Heart right ventricle (tissue), 16 donors: Measurements from ENCODE around the gene OPTN. TPM values are rescaled to one million over a fixed set of nuclear protein-coding genes. Genes with fewer than 3 reads are reported as not detected.
"Not testable (repeated sequence)": the region's sequence is repeated elsewhere in the genome, so short reads cannot be mapped to it uniquely, and the experiment has no call there.

Experiments
- ATAC-seq, 8 donors: fragments of 200-7000 bp; cut with Tn5 transposase; one replicate each; pipeline ENCODE4 v1.9.1; 2020; ENCODE audit warnings: mild to moderate bottlenecking in 8 of 8, moderate library complexity in 8 of 8, moderate number of reproducible peaks in 1 of 8
- DNase-seq, 2 donors: peaks; one replicate each; pipeline ENCODE4 v3.0.0-alpha.2; 2020
- H3K27ac ChIP-seq, 10 donors: fragments of 200-600 bp; sonication (generic) in 2 of 10; one replicate each; pipeline versions ENCODE4 v1.5.0 to v1.8.0; 2020 to 2022; ENCODE audit warnings: mild to moderate bottlenecking in 3 of 10
- H3K27me3 ChIP-seq, 7 donors: fragments of 200-600 bp; one replicate each; pipeline ENCODE4 v1.8.0; 2021 to 2022; ENCODE audit warnings: mild to moderate bottlenecking in 2 of 7
- H3K36me3 ChIP-seq, 9 donors: fragments of 200-600 bp; sonication (generic) in 1 of 9; one replicate each; pipeline versions ENCODE4 v1.5.0 to v1.8.0; 2020 to 2022; ENCODE audit warnings: mild to moderate bottlenecking in 2 of 9
- H3K4me1 ChIP-seq, 9 donors: fragments of 200-600 bp; sonication (generic) in 1 of 9; one replicate each; pipeline versions ENCODE4 v1.5.0 to v1.8.0; 2020 to 2022; ENCODE audit warnings: mild to moderate bottlenecking in 4 of 9
- H3K4me3 ChIP-seq, 10 donors: fragments of 200-600 bp; sonication (generic) in 2 of 10; one replicate each; pipeline versions ENCODE4 v1.5.0 to v1.8.0; 2020 to 2022; ENCODE audit warnings: mild to moderate bottlenecking in 7 of 10, moderate library complexity in 2 of 10
- H3K9me3 ChIP-seq, 11 donors: fragments of 200-600 bp in 10 of 11; sonication (generic) in 2 of 11; one replicate each; pipeline versions ENCODE4 v1.5.0 to v1.8.0; 2013 to 2022; ENCODE audit warnings: mild to moderate bottlenecking in 2 of 11, control low read depth in 1 of 11, moderate library complexity in 1 of 11
- CTCF ChIP-seq, 9 donors: fragments of 200-600 bp; sonication (generic) in 2 of 9; IDR thresholded peaks; one replicate each; pipeline versions ENCODE4 v1.5.0 to v1.8.0; 2021 to 2022; ENCODE audit warnings: antibody characterized with exemption in 9 of 9, mild to moderate bottlenecking in 5 of 9, moderate library complexity in 1 of 9
- WGBS, 2 donors: extraction: QIAGEN DNeasy Blood & Tissue Kit; methylation state at CpG; one replicate each; pipeline ENCODE4 v1.1.7; 2013; ENCODE audit warnings: inconsistent platforms in 1 of 2; 5-methylcytosine and 5-hydroxymethylcytosine counted together
- intact Hi-C, 10 donors: fragments of 100-400 bp; cut with DNase I; formaldehyde crosslinking; loops; one replicate each; pipeline versions ENCODE4 v1.11.1 to v1.14.2; 2022
- polyA plus RNA-seq, 2 donors: library from polyadenylated mRNA; stranded (reverse); fragments of 200-250 nt; gene quantifications; one replicate each; pipeline ENCODE4 v1.2.3, GENCODE V29; 2013
- total RNA-seq, 10 donors: library from RNA; stranded (reverse); fragmentation: NEBNext Ultra II Directional in 3 of 10; extraction: Animal tissue kit (Norgen Biotek cat#: 25700) in 3 of 10; gene quantifications; one replicate each; pipeline versions ENCODE4 v1.2.1 to v1.2.4, GENCODE V29; 2021 to 2023
- donor health status: Arrhythmogenic right ventricular cardiomyopathy.
- donor health status: ischemic (EF 13 %, LVEDD 7.1; RV severe dilation, severe dysfunction).
- donor health status: healthy with polysubstance abuse.
- donor health status: DM: no; HTN: yes; CAD: no.
- donor health status: DM: no; HTN: no; CAD: no.
- donor health status: ischemic (EF 25% LVEDD 6.9; RV normal size, moderate dysfunction).
- donor health status: ischemic (EF 25% LVEDD 5.7; RV mildly dilated, moderate dysfunction).
- donor health status: healthy.
- donor health status: DM: yes; HTN: yes; CAD: no.
- donor health status: Ischemic cardiomyopathy.
- donor health status: ischemic (EF 35%, LVEDD 5.7; RV mildly dilated, moderate dysfunction).
- donor health status: nonischemic (EF 11% LVEDD 7.7; RV severe dilation, severe dysfunction).
- donor health status: DM: yes; HTN: yes; CAD: no.
- donor health status: PGD.
- donor health status: ischemic (EF 29% LVEDD 5.4; RV normal size, mild dysfunction).
- donor health status: nonischemic (EF 23%, LVEDD 6.1; RV moderate dilation, normal function).

OPTN gene
- total and polyA plus RNA-seq, 12 donors, result 59.0 to 218 (median 125) TPM

- Histone ChIP-seq H3K36me3 (no peaks in the 10 kb centered on the region), H3K27ac (no peak overlapping the region), H3K4me1 (peaks cover 0 to 5% (median 0%) of the 10 kb centered on the region in 9 donors), H3K27me3 (peaks cover 0 to 19% (median 11%) of the 10 kb centered on the region in 7 donors), H3K4me3 (no peak overlapping the region), H3K9me3 (peaks cover 0 to 22% (median 8%) of the 10 kb centered on the region in 11 donors)
- peak; percentile 46 to 91 (median 86) for TF ChIP-seq CTCF (IDR thresholded peaks at IDR 0.05)
- ATAC-seq, result peak in 6 of 8 donors; percentile 49 to 85 (median 77)
- peak; percentile 52 to 63 for DNase-seq
- WGBS, 2 donors, result 25 to 27% methylated on average over 18 of the region's 18 CpGs
- intact Hi-C loops, result loop anchor here in 8 of 10 donors (5.0 to 10.0 kb wide), 9 partner anchors 170 to 813 kb away; no protein-coding TSS in a partner anchor
Measured at GRCh38 chr10:13074563-13075451, 25.2 kb upstream of the OPTN start.

GRCh38 chr10:13078912-13079775, 20.8 kb upstream of the OPTN start:
- Histone ChIP-seq H3K27me3 (peaks cover 0 to 15% (median 11%) of the 10 kb centered on the region in 7 donors), H3K36me3 (no peaks in the 10 kb centered on the region), H3K9me3 (peaks cover 0 to 65% (median 31%) of the 10 kb centered on the region in 11 donors), H3K27ac (no peak overlapping the region), H3K4me3 (no peak overlapping the region), H3K4me1 (peaks cover 0 to 5% (median 0%) of the 10 kb centered on the region in 9 donors)
- no peak for TF ChIP-seq CTCF (IDR thresholded peaks at IDR 0.05)
- DNase-seq, result no peak
- intact Hi-C loops, result loop anchor here in 8 of 10 donors (5.0 to 10.0 kb wide), 6 partner anchors 174 to 814 kb away; no protein-coding TSS in a partner anchor
- ATAC-seq, result no peak
- 86 to 89% methylated on average over 16 of the region's 16 CpGs for whole genome bisulfite sequencing, 2 donors

- Histone ChIP-seq H3K27ac (no peak overlapping the region), H3K9me3 (peaks cover 0 to 71% (median 31%) of the 10 kb centered on the region in 11 donors), H3K4me3 (no peak overlapping the region), H3K36me3 (no peaks in the 10 kb centered on the region), H3K27me3 (peaks cover 0 to 15% (median 10%) of the 10 kb centered on the region in 7 donors), H3K4me1 (peaks cover 0 to 5% (median 0%) of the 10 kb centered on the region in 9 donors)
- WGBS, 2 donors, result 23% methylated on average over 2 of the region's 2 CpGs
- intact Hi-C loops, result loop anchor here in 8 of 10 donors (5.0 to 10.0 kb wide), 6 partner anchors 175 to 815 kb away; no protein-coding TSS in a partner anchor
- TF ChIP-seq CTCF (IDR thresholded peaks at IDR 0.05), result no peak
- no peak for DNase-seq
- ATAC-seq, result no peak
Measured at GRCh38 chr10:13079776-13080050, 20.2 kb upstream of the OPTN start.

GRCh38 chr10:13080643-13081042, 19.3 kb upstream of the OPTN start:
- peaks cover 0 to 7% (median 6%) of the 10 kb centered on the region in 7 donors for H3K27me3 ChIP-seq
- H3K9me3 ChIP-seq, result peaks cover 0 to 77% (median 31%) of the 10 kb centered on the region in 11 donors
- no peak overlapping the region for H3K4me3 ChIP-seq
- TF ChIP-seq CTCF (IDR thresholded peaks at IDR 0.05), result no peak
- no peaks in the 10 kb centered on the region for H3K36me3 ChIP-seq
- 80 to 81% methylated on average over 7 of the region's 7 CpGs for WGBS, 2 donors
- intact Hi-C loops, result no loop called here
- no peak overlapping the region for H3K27ac ChIP-seq
- DNase-seq (no peak), ATAC-seq (no peak)
- no peaks in the 10 kb centered on the region for H3K4me1 ChIP-seq

- H3K27me3 ChIP-seq, H3K4me3 ChIP-seq, H3K36me3 ChIP-seq, H3K27ac ChIP-seq, DNase-seq, ATAC-seq, intact Hi-C loops: not testable (repeated sequence)
- 95 to 97% methylated on average over 3 of the region's 3 CpGs for WGBS, 2 donors
- Histone ChIP-seq H3K4me1 (peaks cover 0 to 12% (median 0%) of the 10 kb centered on the region in 9 donors), H3K9me3 (peaks cover 0 to 66% (median 31%) of the 10 kb centered on the region in 11 donors)
Measured at GRCh38 chr10:13083700-13084099, 16.3 kb upstream of the OPTN start.
